Activated T-cell treated with anti-CD3 and anti-CD28 coated beads for 24 hours (primary cell): ENCODE results near the gene CRBN.
A peak's percentile ranks its signal among the peaks of the same experiment; 100 is the strongest.

ENCODE experiments used
- DNase-seq: peaks from one replicate; pipeline ENCODE4 v3.0.0-alpha.2; 2020; ENCODE audit warnings: low read depth

The CRBN gene

DNA sequence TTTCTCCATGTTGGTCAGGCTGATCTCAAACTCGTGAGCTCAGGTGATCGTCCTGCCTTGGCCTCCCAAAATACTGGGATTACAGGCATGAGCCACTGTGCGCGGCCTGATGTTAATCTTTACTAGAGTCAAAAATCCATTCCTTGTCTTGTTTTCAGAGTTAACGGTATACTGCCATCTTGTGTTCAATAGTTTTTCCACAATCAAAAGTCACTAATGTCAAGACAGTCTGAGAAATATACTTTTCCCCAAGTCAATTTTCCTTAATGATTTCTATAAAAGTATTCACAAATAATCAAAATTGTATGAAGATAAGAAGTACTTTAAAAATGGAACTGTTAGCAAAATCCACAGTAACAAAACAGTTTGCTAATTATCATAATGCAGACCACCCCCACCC is 8.5 kb downstream of the CRBN start:
- DNase-seq = no peak

DNA sequence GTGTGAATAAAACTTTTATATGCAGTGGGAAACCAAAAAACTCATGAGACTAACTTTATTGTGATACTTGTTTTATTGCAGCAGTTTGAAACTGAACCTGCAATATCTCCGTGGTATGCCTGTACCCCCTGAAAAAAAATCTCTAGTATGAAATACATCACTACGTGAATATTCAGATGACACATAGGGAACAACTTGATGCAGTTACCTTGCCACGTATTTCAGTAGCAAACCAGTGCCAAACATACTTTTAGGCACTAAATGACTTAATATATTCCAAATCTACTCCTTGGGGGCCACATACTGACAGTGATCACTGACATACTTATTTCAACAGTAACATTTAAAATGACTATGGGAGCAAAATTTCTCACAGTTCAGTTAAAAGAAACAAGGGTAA is 13.8 kb downstream of the CRBN start:
- no peak for DNase-seq

DNA sequence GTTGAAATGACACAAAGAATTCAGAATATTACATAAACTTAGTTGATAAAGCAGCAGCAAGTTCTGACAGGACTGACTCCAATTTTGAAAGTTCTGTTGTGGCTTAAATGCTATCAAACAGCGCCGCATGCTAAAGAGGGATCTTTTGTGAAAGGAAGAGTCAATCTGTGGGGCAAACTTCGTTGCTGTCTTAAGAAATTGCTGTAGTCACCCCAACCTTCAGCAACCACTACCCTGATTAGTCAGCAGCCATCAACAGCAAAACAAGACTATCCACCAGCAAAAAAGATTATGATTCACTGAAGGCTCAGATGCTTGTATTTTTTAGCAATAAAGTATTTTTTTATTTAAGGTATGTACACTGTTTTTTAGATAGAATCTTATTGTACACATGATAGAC is 14.2 kb downstream of the CRBN start:
- DNase-seq = no peak

DNA sequence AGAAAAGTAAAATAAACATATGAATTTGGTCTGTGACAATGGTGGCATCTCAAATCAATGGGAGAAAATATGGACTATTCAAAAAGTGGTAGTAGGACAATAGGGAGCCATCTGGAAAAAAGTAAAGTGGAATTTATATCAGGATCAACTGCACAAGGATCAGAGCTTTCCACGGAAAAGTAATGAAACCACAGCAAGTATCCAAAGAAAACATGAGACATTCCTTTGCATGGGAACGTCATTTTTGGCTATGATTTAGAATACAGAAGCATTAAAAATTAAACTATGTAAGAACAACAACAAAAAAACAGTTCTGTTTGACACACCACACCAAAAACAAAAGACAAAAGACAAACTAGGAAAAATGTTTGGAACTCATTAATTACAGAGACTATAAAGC is 18.7 kb downstream of the CRBN start:
- DNase-seq = no peak

DNA sequence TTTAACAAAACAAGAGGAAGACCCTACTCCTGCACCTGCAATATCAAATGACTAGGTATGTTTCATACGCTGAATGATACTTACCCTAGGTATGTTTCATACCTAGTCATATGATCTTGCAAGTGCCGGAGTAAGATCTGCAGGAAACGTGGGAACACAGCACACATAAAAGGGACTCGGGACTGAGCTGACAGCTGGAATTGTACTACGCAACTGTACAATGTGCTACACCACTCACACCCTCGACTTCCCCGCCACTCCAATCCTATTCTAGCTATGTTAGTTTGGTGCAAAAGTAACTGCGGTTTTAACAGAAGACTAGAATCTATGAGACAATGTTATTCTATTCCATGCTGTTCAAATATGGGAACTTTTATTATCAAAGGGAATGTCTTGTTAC is 22.0 kb downstream of the CRBN start:
- no peak for DNase-seq

DNA sequence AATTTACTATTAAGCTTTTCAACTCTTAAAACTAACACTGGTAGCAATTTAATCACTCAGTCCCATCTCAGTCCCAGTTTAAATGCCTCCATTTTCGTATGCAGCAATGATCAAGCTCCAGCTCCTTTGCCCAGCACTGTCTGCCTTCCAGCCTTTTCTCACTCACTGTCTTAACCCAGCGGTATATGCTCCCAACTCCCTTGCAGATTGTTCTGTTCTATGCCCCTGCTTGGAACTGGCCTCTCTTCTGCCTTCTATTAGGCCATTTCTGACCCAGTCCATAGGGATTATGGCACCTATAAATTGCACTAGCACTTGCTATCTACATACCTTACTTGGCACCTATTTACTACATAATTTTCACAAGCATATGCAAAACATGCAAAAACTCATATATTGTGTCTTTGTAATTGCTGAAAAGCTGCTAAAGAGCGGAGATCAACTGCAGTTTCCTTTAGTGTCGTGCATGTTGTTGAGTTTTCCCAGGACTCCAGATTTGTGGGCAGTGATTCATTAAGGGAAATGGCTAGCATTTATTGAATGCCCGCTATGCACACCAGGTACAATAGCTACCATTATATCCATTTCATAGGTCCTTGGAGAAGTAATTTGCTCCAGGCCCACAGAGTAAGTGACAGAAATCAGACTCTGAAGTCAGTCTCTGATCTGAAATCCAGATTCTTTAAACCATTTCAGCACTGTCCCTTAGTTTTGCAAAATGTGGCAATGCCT is 24.4 kb downstream of the CRBN start:
- DNase-seq = no peak

DNA sequence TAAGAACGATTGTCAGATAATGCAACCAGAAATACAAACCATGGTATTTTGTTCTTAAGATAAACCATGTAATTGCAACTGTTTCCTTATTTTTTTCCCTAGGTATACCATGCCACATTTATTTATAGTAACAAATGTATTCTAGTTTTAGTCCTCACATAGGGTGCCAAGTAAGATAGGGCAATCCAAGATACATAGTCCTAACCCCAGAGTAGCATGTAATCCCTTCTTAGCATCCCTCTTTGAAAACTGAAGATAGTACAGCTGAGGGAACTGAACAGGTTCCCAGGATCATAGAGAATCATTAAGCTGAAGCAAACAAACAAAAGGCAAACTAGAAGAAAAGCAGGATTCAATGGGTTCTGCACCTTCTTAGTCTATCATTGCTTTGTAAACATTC is 28.0 kb downstream of the CRBN start:
- no peak for DNase-seq

DNA sequence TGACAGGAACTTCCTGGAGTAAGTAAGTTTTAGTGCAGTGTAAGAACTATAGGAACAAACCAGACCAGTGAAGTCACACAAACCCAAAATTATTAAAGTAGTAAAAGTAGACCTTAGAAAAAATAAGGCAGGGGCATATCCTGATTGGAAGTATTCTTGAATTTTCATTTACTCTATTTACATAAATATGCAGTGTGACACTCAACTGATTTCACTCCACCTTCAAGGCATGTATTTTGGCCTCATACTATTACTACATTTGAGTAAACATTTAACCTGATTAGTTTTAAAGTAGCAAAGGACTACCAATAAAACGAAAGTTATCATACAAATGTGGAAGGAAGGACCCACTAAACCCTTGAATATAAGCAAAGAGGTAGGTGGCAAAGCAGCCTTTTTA is 29.9 kb downstream of the CRBN start:
- no peak for DNase-seq

DNA sequence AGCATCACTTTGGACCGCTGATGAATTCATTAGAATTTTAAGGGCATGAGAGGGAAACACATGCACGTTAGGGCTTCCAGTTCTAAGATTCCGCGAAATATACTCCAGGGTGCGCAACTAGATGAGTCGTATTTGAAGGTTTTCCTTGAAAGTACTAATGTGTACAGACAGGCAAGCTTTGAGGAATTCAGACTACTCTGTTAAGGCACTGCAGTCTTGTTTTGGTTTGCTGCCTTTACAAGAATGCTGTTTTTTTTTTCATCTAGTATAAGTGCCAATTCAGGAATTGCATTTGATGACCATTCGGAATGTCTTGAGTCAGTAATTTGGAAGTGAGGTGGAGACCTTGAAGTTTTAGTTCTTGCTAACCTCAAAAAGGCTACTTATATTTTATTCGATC is 33.7 kb downstream of the CRBN start:
- DNase-seq = no peak

DNA sequence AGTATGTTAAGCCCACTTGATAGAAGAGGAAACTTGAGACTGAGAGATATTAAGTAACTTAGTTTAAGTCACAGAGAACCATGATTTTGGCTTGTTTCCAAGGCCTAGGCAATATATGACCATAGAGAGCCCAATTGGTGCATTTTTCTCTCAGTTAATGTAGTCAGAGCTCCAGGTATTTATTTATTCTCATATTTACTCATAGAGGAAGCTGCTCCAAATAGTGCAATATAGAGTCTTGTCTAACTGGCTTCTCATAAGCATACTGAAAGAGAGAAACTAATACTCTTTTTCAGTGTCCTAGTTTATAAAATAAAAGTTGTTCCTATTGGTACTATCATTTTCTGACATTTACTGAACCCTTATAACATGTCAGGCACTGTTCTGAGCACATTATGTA is 37.6 kb downstream of the CRBN start:
- DNase-seq = no peak

DNA sequence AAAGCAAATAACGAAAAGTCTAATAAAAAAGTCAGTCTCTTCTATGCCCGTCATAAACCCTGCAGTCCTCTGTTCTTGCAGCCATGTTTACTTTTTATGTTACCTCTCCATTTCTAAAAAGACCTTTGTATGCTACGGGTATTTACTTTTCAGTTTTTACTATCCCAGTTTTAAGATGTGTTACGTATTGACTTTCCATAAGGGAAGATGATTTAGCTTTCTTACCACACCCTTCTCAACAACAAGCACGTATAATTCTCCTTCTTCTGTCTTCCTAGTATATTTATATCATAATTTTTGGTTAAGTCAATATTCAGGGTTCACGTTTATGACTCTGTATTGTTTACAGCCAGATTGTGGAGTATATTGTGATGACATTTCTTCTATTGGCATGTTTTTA is 42.0 kb downstream of the CRBN start:
- DNase-seq = no peak

DNA sequence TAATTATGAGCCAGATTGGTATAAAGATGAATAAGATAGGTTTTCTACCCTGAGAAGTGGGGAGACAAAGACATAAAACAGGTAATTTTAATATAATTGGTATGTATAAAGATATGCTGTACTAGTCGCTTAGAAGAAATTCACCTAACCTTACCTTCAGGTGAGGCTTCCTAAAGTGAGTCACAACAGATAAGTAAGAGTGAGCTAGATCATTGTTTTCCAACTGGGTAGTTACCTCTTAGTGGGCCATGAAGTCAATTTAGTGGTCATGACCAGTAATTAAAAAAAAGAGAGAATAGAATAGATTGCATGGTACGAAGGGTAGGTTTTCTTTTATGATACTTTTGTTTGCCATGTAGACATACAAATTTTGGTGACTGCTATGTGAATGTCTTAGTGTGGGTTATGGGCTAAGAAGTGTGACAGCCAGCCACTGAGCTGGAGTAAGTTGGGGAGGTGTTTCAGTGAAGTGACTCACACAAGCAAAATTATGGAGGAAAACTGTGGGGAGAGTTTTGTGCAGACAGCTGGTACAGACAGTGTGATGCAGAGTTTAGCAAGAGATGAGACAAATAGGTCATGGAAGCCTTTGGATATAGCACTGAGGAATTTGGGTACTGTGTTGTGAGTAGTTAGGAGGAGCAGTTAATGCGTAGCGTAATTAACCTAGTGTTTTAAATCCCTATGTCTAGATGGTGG is 44.6 kb downstream of the CRBN start:
- DNase-seq = no peak

DNA sequence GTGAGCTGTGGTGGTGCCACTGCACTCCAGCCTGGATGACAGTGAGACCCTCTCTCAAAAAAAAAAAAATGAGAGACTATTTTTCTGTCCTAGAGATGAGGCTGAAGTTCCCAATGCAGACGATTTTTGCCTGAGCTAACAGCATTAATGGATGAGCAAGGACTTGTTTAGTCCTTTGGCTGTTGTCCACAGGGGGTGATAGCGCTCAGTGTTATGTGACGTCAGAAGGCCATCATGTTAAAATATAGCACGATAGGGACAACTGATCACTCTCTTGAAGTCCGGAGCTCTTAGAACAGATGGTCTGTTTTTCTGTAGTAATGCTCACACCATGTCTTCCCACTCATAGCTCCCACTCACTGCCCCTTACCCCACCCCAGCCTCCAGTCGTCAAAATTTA is 46.0 kb downstream of the CRBN start:
- DNase-seq = no peak

DNA sequence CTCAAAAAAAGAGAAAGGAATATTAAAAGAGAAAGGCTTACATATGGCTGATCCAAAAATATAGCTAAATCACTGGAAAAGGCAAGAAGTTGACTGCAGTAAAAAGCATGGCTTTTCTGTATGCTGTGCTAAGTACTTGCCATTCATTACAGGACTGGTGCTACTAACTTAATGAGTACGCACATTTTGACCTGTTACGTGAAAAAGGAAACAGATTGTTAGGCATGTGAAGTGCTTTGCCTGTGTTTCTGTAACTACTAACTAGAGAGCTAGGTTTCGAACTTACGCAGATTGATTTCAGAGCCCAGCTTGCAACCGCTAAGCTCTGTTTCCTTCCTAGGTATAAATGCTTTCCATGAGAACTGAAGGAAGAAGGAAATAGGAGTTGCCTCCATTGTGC is 49.9 kb downstream of the CRBN start:
- no peak for DNase-seq

DNA sequence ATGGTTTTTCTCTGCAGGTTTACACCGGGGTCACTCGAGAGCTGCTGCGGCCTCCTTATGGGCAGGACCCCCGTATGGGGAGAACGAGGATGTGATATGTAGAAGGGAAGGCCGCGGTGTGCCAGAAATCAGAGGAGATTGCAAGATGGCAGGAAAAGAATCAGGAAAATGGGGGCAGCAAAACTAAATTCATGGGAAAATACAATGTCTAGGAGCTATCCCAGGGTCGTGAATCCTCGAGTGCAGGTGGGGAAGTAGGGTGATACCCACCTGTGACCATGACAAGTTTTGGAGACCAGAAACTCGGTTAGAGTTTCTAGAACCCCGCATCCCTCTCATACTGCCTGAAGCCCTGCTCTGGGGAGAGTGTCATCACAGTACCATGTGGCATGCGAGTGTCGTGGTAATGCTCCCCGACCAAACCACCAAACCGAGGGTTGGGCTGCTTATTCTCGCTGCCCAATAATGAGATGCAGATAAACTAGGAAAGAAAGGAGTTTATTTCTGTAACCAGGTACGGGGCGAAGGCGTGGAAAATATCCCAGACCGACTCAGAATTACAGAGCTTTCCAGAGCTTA is 52.0 kb downstream of the CRBN start:
- DNase-seq = peak; percentile 25

DNA sequence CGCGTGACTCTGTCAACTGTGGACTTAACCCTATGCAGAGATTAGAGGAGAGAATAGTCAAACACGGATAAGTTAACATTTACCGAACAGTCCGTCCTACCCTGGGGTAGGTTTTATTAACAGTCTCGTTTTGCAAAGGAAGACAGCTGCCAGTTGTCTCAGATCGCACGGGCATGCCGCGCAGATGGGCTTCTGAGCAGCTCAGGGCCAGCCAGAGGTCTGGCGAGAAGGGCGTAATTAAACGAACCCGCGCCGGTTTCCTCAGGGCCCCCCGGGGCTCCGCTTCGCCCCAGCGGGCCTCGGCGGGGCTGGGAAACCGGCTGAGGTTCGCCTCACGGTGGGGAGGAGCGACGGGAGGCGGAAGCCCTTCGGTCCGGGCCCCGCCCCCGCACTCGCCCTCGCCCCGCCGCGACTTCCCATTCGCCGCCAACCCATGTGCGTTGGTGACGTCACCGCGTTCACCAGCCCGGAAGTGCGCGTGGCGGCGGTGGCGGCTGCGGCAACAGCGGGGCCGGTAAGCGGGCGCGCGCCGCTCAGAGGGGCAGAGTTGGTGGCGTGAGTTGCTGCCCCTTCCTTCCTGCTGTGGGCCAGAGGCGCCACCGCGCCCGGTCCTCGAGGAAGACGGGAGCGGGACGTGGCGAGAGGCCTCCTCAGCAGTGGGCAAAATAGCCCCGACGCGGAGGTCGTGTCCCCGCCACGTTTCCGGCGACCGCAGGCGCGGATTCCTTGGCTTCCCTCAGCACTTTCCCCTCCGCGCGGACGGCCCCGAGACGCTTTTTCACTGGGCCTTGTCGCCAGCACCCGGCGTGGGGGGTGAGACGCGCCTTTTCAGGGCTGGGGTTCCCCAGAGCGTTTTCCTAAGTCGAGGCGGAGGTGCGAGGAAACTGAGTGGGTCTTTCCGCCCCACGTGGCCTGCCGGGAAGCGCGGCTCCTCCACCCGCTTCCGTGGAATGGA is 52.7 kb downstream of the CRBN start, which contains the start of gene TRNT1:
Gene TRNT1, plus strand, starts transcription at position 464 of the 955 bp plus-strand sequence. CDS start 2,101 bp downstream, outside the sequence.
- peak; percentile 94 for DNase-seq

DNA sequence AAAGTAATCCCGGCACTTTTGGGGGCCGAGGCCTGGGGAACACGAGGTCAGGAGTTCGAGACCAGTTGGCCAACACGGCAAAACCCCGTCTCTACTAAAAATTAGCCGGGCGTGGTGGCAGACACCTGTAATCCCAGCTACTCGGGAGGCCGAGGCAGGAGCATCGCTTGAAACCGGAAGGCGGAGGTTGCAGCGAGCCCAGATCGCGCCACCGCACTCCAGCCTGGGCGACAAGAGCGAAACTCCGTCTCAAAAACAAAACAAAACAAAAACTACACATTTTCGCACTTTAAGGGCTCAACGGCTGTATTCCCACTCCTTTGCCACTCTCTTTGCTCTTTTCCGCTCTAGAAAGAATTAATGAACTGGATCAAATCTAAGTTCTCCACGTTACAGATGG is 53.5 kb downstream of the CRBN start:
- DNase-seq = no peak

DNA sequence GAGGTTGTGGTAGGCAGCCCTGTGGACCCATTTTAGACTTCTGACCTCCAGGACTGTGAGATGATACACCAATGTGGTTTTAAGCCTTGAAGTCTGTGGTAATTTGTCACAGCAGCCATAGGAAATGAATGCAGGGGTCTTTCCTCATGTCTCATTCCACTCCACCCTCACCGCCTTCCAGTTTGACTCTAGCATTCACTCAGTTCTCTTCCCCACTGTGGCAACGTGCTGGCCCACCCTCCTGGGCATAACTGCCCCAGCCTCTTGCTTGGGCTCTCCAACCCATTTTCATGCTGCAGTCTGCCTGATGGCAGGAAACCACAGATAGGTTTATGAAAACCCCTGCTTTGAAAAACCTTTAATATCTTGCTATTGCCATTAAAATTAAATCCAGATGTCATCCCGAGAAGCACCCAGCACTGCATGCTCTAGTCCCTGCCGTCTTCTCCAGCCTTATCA is 60.1 kb downstream of the CRBN start:
- DNase-seq = no peak

DNA sequence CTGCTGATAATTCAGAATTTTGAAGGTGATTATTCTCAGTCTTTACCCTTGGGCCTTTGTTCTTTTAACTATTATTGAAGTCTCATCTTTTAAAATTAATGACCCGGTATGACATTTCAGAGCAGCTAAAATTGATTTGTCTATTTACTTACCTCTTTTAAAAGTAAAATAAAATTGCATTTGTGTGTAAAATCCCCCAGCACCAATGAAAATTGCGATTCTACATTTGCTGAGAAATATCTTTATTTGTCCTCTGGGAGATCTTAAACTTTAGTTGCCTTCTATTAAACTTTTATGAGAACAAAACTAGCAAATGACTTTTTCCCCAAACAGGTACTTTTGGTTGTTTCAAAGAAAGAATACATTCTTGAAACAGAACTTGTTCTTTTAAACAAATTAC is 61.8 kb downstream of the CRBN start:
- DNase-seq = no peak

DNA sequence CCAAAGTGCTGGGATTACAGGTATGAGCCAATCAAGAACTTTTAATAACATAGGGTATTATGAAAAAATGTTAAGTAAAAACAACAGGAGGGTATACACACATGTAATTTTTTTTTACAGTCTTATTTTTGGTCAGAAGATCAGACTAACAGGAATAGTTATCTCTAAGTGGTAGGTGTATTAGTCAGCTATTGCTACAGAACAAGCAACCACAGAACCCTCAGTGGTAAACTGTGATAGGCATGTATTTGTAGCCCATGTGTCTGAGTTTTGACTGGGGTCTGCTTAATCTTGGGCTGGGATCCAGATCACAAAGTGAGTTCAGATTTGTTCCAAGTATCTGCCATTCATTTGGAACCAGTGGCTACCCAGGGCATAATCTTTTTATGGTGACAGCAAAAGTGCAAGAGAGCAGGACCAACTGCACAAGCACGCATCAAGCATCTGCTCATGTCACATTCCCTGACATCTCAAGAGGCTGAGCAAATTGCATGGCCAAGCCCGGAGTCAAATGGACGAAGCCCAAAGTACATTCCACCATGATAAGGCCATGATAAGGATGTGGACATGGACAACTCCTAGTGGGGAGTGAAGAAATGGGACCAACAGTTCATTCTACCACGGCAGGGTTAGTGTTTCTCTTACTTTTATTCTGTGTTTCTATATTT is 66.3 kb downstream of the CRBN start:
- no peak for DNase-seq

DNA sequence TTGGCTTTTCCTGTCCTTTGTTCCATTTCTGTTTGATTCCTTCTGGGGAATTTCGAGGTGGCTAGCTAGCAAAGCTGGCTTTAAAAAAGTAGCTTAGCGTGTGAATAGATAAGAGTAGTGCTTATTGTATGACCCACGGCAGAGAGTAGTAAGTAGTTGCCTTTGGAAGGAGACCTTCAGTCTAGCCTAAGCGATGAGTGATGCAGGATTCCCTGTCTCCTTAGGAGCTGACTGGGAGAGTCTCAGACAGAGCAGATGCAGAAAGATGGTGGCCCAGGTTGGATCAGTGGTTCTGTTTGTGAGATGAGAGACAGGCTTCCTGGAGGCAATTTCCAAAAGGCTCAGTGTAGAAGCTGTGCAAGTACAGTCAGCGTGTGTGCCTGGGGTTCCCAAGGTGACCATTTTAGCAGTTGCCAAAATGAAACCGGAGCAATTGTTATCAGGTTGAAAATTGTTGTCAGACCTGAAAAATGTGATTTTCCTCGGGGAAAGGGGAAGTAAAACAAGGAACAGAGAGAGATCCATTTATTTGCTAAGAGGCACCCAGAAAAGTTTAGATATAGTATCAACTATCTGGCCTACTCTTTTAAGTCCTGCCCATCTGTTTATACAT is 68.6 kb downstream of the CRBN start:
- no peak for DNase-seq
